Neutrophil (primary cell): ENCODE results near the gene BMAL1.

Source experiments
- H3K27ac ChIP-seq: fragments of 200-600 bp; sonication (generic); 2 replicates; pipeline ENCODE4 v1.5.1; 2016; ENCODE audit warnings: mild to moderate bottlenecking, moderate library complexity
- H3K27me3 ChIP-seq: fragments of 200-600 bp; sonication (generic); 2 replicates; pipeline ENCODE4 v1.6.0; 2016; ENCODE audit warnings: mild to moderate bottlenecking
- H3K36me3 ChIP-seq: fragments of 200-600 bp; sonication (generic); 2 replicates; pipeline ENCODE4 v1.5.1; 2017
- H3K4me1 ChIP-seq, 2 experiments: fragments of 200-600 bp in 1 of 2; sonication (generic) in 1 of 2; 1 replicate in 1 of 2; 2 replicates in 1 of 2; pipeline versions ENCODE4 v1.5.1 to v1.6.1; 2013 to 2016; ENCODE audit warnings: low read depth in 1 of 2, low read length in 1 of 2, mild to moderate bottlenecking in 1 of 2, moderate library complexity in 1 of 2; ENCODE audit not compliant: control insufficient read depth in 1 of 2, insufficient read depth in 1 of 2
- H3K4me3 ChIP-seq, 2 experiments: fragments of 200-600 bp in 1 of 2; sonication (generic) in 1 of 2; 1 replicate in 1 of 2; 2 replicates in 1 of 2; pipeline ENCODE4 v1.5.1; 2013 to 2016; ENCODE audit warnings: low read depth in 1 of 2, low read length in 1 of 2, mild to moderate bottlenecking in 1 of 2, moderate library complexity in 1 of 2
- H3K9me3 ChIP-seq: fragments of 200-600 bp; sonication (generic); 2 replicates; pipeline ENCODE4 v1.5.1; 2016
- TF ChIP-seq, protein P1 (sequence below): fragments of 200-600 bp; sonication (generic); IDR thresholded peaks from 2 replicates; pipeline ENCODE4 v1.5.1; 2016; ENCODE audit warnings: antibody characterized with exemption

BMAL1 gene

DNA sequence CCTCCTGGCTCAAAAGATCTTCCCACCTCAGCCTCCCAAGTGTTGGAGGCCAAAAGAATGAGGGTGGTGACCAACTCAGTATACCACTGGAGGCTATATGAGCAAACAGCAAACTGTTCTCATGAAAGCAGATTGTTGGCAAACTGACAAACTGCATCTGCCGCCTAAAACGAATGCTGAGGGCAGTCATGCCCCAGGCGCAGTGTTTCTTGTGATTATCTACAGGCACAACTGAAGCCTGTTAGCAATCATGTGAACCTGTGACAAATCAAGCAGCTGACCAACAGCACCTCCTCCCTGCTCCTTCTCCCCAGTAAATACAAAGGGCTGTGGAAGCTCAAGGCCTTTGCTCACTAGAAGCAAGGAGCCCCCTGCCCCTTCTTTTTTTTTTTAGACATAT lies 137.6 kb downstream of the BMAL1 start:
- H3K27ac ChIP-seq = no peak overlapping the region
- no peak overlapping the region for H3K4me3 ChIP-seq
- no peaks in the 10 kb centered on the region for H3K4me1 ChIP-seq
- TF ChIP-seq, protein P1, sequence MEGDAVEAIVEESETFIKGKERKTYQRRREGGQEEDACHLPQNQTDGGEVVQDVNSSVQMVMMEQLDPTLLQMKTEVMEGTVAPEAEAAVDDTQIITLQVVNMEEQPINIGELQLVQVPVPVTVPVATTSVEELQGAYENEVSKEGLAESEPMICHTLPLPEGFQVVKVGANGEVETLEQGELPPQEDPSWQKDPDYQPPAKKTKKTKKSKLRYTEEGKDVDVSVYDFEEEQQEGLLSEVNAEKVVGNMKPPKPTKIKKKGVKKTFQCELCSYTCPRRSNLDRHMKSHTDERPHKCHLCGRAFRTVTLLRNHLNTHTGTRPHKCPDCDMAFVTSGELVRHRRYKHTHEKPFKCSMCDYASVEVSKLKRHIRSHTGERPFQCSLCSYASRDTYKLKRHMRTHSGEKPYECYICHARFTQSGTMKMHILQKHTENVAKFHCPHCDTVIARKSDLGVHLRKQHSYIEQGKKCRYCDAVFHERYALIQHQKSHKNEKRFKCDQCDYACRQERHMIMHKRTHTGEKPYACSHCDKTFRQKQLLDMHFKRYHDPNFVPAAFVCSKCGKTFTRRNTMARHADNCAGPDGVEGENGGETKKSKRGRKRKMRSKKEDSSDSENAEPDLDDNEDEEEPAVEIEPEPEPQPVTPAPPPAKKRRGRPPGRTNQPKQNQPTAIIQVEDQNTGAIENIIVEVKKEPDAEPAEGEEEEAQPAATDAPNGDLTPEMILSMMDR = no peak
- peaks cover 77% of the 10 kb centered on the region for H3K36me3 ChIP-seq
- H3K9me3 ChIP-seq = no peaks in the 10 kb centered on the region
- H3K27me3 ChIP-seq = no peaks in the 10 kb centered on the region

GRCh38 chr11:13421561-13421960 lies 144.0 kb downstream of the BMAL1 start:
- H3K27me3 ChIP-seq = no peaks in the 10 kb centered on the region
- H3K9me3 ChIP-seq = no peaks in the 10 kb centered on the region
- H3K4me1 ChIP-seq = peaks cover 0 to 7% of the 10 kb centered on the region in 2 experiments
- TF ChIP-seq, protein P1 = no peak
- no peak overlapping the region for H3K27ac ChIP-seq
- H3K36me3 ChIP-seq = peaks cover 33% of the 10 kb centered on the region
- no peak overlapping the region for H3K4me3 ChIP-seq

DNA sequence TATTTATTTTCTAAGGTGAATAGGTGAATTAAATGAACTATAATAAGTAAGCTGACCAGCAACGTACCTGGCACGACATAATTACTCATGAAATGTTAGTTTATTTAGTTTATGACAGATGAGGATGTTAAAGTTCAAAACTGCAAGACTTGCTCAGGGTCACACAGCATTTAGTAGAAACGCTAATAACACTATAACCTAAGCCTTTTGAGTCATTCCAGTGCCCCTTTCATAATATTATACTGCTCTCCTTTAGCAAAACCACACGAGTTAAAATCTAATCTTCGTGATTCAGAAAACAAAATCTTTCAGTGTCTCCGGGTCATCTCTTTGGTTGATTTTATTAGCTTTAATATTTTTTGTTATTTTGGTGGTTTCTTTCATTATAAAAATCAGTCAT lies 145.8 kb downstream of the BMAL1 start:
- TF ChIP-seq, protein P1 = no peak
- H3K36me3 ChIP-seq = peaks cover 25% of the 10 kb centered on the region
- H3K9me3 ChIP-seq = no peaks in the 10 kb centered on the region
- peaks cover 0 to 7% of the 10 kb centered on the region in 2 experiments for H3K4me1 ChIP-seq
- no peaks in the 10 kb centered on the region for H3K27me3 ChIP-seq
- no peak overlapping the region for H3K4me3 ChIP-seq
- no peak overlapping the region for H3K27ac ChIP-seq

GRCh38 chr11:13427440-13427839 lies 149.8 kb downstream of the BMAL1 start:
- Histone ChIP-seq H3K9me3 (no peaks in the 10 kb centered on the region), H3K4me3 (no peak overlapping the region), H3K4me1 (peaks cover 0 to 7% of the 10 kb centered on the region in 2 experiments), H3K27ac (no peak overlapping the region), H3K27me3 (no peaks in the 10 kb centered on the region), H3K36me3 (no peaks in the 10 kb centered on the region)
- TF ChIP-seq, protein P1 = no peak

- H3K27me3 ChIP-seq = no peaks in the 10 kb centered on the region
- H3K27ac ChIP-seq = no peak overlapping the region
- H3K4me1 ChIP-seq = peaks cover 0 to 7% of the 10 kb centered on the region in 2 experiments
- TF ChIP-seq, protein P1 = no peak
- H3K36me3 ChIP-seq = no peaks in the 10 kb centered on the region
- H3K9me3 ChIP-seq = no peaks in the 10 kb centered on the region
- H3K4me3 ChIP-seq = no peak overlapping the region
Measured at GRCh38 chr11:13429288-13429687, 151.7 kb downstream of the BMAL1 start.

GRCh38 chr11:13429836-13430235 lies 152.2 kb downstream of the BMAL1 start:
- peaks cover 0 to 7% of the 10 kb centered on the region in 2 experiments for H3K4me1 ChIP-seq
- no peak overlapping the region for H3K27ac ChIP-seq
- H3K27me3 ChIP-seq = no peaks in the 10 kb centered on the region
- H3K36me3 ChIP-seq = no peaks in the 10 kb centered on the region
- H3K4me3 ChIP-seq = no peak overlapping the region
- TF ChIP-seq, protein P1 = no peak
- H3K9me3 ChIP-seq = no peaks in the 10 kb centered on the region
